Astrocyte (in vitro differentiated cells and primary cell): ENCODE data around the gene FHAD1.

Experiments used
- EZH2 ChIP-seq: IDR thresholded peaks from 2 replicates; pipeline ENCODE4 v1.6.1; 2012; ENCODE audit warnings: mild to moderate bottlenecking, low read length, inconsistent platforms; ENCODE audit not compliant: insufficient read depth
- TF ChIP-seq, protein P1 (sequence below): IDR thresholded peaks from 2 replicates; pipeline ENCODE4 v1.5.1; 2011; ENCODE audit warnings: low read depth, mild to moderate bottlenecking, inconsistent platforms, low read length, moderate library complexity; ENCODE audit not compliant: insufficient read depth

DNA sequence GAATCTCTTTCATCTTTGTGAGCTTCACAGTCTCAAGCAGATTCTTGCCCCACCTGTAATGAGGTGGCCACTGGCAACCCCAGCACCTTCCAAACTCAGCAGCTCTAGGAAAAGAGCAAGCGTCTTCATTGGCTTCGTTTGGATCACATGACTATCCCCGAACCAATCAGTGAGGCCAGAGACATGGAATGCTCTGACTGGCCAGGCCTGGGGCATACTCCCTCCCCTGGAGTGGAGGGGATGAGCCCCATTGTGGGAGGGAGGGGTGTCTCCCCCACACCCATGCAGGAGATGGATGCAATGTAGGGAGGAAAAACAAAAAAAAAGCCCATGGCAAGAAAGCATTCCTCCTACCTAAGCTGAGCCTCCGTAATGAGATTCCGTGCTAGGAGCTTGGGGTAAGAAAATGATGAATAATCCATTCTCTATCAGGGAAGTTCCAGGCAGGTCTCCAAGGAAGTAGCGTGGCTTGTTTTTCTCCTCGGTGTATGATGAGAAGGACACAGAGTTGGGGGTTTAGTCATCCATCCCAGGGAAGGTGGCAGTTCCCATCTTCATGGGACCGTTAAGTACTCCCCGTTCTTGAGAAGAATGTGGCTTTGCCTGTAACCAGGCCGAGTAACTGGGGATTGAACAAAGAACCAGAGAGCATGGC, 32.7 kb downstream of the FHAD1 start:
- no peak for TF ChIP-seq EZH2
- TF ChIP-seq, protein P1, sequence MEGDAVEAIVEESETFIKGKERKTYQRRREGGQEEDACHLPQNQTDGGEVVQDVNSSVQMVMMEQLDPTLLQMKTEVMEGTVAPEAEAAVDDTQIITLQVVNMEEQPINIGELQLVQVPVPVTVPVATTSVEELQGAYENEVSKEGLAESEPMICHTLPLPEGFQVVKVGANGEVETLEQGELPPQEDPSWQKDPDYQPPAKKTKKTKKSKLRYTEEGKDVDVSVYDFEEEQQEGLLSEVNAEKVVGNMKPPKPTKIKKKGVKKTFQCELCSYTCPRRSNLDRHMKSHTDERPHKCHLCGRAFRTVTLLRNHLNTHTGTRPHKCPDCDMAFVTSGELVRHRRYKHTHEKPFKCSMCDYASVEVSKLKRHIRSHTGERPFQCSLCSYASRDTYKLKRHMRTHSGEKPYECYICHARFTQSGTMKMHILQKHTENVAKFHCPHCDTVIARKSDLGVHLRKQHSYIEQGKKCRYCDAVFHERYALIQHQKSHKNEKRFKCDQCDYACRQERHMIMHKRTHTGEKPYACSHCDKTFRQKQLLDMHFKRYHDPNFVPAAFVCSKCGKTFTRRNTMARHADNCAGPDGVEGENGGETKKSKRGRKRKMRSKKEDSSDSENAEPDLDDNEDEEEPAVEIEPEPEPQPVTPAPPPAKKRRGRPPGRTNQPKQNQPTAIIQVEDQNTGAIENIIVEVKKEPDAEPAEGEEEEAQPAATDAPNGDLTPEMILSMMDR = no peak
